NCI-H2081 treated with DMSO at 0.1 percent for 48 hours (cell line): ENCODE results near the gene DYSF.

ENCODE experiments used
- DNase-seq: peaks from one replicate; lab custom pipeline; 2025; lab: John Stamatoyannopoulos, UW

Gene DYSF

GRCh38 chr2:71554028-71554705, 100.8 kb downstream of the DYSF start:
- no peak for DNase-seq

GRCh38 chr2:71554706-71555056, 101.3 kb downstream of the DYSF start:
- no peak for DNase-seq

- DNase-seq = no peak
These were observed 102.6 kb downstream of the DYSF start for GRCh38 chr2:71555798-71556454.

GRCh38 chr2:71556692-71557250, 103.4 kb downstream of the DYSF start:
- DNase-seq = no peak

GRCh38 chr2:71557321-71557720, 104.0 kb downstream of the DYSF start:
- DNase-seq = no peak

GRCh38 chr2:71558300-71559051, 105.1 kb downstream of the DYSF start:
- DNase-seq = no peak

GRCh38 chr2:71559080-71559827, 105.9 kb downstream of the DYSF start:
- no peak for DNase-seq

- DNase-seq = no peak
These were observed 106.7 kb downstream of the DYSF start for GRCh38 chr2:71559828-71560637.

- DNase-seq = no peak
These were observed 107.3 kb downstream of the DYSF start for GRCh38 chr2:71560638-71561011.

GRCh38 chr2:71561441-71562267, 108.3 kb downstream of the DYSF start:
- no peak for DNase-seq

GRCh38 chr2:71562518-71562917, 109.2 kb downstream of the DYSF start:
- no peak for DNase-seq

GRCh38 chr2:71563872-71564271, 110.5 kb downstream of the DYSF start:
- DNase-seq = no peak

GRCh38 chr2:71564361-71564760, 111.0 kb downstream of the DYSF start:
- no peak for DNase-seq

- no peak for DNase-seq
These were observed 111.4 kb downstream of the DYSF start for GRCh38 chr2:71564790-71565189.

- DNase-seq = no peak
These were observed 113.0 kb downstream of the DYSF start for GRCh38 chr2:71566372-71566771.

GRCh38 chr2:71567625-71568024, 114.3 kb downstream of the DYSF start:
- no peak for DNase-seq

- DNase-seq = no peak
These were observed 114.7 kb downstream of the DYSF start for GRCh38 chr2:71568103-71568502.

GRCh38 chr2:71570511-71570910, 117.2 kb downstream of the DYSF start:
- no peak for DNase-seq

GRCh38 chr2:71570951-71571460, 117.6 kb downstream of the DYSF start:
- DNase-seq = no peak

GRCh38 chr2:71571945-71572344, 118.6 kb downstream of the DYSF start:
- no peak for DNase-seq
